Ishikawa (cell line): ENCODE measurements around the gene FBXO24.

ENCODE experiments used
- EP300 ChIP-seq: IDR thresholded peaks from 2 replicates; pipeline ENCODE4 v1.6.1; 2012; ENCODE audit warnings: borderline replicate concordance
- TF ChIP-seq, protein P1 (sequence below): IDR thresholded peaks from 2 replicates; pipeline ENCODE4 v1.6.1; 2012; ENCODE audit warnings: low read depth, mild to moderate bottlenecking

DNA sequence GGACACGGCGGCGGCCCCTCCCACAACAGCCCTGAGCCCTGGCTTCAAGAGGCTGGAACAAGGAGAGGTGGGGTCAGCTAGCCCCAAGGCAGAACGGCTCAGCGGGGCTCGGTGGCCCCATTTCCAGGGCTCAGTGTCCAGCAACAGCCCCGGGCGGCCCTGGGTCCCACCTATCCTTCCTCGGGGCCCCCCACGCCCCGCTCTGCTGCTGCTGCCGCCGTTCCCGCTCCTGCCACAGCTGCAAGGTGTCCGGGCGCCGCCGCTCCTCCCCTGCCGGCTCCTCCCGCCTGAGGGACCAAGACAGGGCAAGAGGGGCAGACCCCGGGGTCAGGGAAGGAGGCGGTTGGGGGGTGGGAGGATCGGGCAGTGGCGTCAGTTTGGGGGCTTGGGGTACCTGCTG is 9.0 kb upstream of the FBXO24 start:
- no peak for TF ChIP-seq EP300
- TF ChIP-seq, protein P1, sequence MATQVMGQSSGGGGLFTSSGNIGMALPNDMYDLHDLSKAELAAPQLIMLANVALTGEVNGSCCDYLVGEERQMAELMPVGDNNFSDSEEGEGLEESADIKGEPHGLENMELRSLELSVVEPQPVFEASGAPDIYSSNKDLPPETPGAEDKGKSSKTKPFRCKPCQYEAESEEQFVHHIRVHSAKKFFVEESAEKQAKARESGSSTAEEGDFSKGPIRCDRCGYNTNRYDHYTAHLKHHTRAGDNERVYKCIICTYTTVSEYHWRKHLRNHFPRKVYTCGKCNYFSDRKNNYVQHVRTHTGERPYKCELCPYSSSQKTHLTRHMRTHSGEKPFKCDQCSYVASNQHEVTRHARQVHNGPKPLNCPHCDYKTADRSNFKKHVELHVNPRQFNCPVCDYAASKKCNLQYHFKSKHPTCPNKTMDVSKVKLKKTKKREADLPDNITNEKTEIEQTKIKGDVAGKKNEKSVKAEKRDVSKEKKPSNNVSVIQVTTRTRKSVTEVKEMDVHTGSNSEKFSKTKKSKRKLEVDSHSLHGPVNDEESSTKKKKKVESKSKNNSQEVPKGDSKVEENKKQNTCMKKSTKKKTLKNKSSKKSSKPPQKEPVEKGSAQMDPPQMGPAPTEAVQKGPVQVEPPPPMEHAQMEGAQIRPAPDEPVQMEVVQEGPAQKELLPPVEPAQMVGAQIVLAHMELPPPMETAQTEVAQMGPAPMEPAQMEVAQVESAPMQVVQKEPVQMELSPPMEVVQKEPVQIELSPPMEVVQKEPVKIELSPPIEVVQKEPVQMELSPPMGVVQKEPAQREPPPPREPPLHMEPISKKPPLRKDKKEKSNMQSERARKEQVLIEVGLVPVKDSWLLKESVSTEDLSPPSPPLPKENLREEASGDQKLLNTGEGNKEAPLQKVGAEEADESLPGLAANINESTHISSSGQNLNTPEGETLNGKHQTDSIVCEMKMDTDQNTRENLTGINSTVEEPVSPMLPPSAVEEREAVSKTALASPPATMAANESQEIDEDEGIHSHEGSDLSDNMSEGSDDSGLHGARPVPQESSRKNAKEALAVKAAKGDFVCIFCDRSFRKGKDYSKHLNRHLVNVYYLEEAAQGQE = no peak
